HG02759 (cell line): Measurements from ENCODE around the gene EML6.
"Not testable (repeated sequence)": the region's sequence is repeated elsewhere in the genome, so short reads cannot be mapped to it uniquely, and the experiment has no call there.

Experiments
- ATAC-seq: cut with Tn5 transposase; IDR thresholded peaks from one replicate; pipeline ENCODE4 v1.9.1; 2021; ENCODE audit warnings: mild to moderate bottlenecking, moderate library complexity; ENCODE audit not compliant: unreplicated experiment

The EML6 gene

GRCh38 chr2:54871457-54872107, 148.1 kb downstream of the EML6 start:
- ATAC-seq: no peak

DNA sequence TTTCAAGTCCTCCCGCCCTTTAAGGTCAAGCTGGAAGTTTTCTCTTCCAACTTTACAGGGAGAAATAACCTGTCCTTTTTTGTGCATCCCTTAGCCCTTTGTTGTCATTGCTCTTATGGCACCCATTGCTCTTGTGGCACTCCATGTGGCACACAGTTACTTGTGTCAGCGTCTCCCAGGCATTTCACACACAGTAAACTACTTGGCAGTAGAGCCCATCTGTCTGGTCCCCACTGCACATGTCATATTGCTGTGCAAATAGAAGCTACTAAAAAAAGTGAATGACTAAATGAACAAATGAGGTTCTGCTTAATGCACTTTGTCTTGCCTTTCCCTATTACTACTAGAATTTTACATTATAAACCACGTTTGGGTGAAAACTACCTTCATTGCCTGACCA, 149.3 kb downstream of the EML6 start:
- ATAC-seq: no peak

DNA sequence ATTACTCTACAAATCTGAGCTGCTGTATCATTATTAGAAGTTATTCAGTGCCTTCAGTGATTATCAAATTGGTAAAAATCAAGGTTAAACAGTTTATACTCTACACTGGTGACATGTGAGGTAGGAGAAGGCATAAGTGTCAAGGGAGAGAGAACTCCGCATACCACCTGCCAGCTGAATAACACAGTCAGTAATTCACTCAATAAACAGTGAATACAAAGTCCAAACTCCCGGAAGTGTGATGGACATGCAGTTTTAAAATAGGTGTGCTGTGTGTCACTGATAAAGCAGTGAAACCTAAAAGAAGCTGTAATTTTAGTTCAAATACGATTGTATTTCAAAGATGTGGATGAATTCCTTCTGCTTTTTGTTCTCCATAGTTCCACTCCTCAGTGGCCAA, 149.8 kb downstream of the EML6 start:
- ATAC-seq: not testable (repeated sequence)

DNA sequence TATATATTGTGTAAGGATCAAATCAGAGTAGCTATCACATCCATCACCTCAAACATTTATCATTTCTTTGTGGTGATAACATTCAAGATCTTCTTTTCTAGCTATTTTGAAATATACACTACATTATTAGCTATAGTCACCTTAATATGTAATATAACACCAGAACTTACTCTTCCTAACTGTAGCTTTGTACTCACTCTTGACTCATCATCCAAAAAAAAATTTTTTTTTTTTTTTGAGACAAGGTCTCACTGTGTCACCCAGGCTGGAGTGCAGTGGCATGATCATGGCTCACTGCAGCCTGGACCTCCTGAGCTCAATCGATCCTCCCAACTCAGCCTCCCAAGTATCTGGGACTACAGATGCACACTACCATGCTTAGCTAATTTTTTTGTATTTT, 153.3 kb downstream of the EML6 start:
- no peak for ATAC-seq

DNA sequence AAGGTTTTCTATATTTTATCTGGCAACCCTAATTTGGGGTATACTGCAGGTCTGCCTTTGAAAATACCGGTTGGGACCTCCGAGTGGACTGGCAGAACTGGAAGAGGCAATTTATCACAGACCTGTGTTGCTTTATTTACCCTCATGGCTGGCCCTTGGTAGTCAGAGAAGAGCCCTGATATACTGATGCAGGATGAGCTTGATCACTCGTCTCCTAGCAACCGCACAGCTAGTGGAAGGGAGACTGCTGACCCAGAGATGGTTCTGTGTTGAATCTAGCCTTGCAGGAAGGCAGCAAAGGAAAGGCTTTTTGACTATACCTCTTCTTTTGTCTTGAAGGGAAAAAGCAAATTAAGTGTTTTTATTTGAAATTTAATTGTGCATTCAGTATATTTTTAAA, 154.7 kb downstream of the EML6 start:
- ATAC-seq: no peak

DNA sequence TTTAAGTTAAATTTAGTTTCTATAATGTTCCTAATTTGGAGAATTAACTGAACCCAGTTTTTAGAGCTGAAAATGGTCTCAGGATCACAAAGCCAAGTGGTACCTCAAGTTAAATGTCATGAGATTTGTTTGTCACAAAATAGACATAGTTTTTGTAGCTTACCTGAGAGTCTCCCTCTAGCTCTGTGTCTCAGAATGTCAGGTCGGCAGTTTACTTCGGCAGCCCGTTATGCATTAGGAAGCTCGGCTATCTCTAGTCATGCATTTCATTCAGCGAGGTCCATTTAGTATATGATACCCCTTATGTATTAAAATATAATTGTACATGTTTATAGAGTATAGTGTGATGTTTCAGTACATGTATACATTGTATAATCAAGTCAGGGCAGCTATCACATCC, 155.6 kb downstream of the EML6 start:
- no peak for ATAC-seq

DNA sequence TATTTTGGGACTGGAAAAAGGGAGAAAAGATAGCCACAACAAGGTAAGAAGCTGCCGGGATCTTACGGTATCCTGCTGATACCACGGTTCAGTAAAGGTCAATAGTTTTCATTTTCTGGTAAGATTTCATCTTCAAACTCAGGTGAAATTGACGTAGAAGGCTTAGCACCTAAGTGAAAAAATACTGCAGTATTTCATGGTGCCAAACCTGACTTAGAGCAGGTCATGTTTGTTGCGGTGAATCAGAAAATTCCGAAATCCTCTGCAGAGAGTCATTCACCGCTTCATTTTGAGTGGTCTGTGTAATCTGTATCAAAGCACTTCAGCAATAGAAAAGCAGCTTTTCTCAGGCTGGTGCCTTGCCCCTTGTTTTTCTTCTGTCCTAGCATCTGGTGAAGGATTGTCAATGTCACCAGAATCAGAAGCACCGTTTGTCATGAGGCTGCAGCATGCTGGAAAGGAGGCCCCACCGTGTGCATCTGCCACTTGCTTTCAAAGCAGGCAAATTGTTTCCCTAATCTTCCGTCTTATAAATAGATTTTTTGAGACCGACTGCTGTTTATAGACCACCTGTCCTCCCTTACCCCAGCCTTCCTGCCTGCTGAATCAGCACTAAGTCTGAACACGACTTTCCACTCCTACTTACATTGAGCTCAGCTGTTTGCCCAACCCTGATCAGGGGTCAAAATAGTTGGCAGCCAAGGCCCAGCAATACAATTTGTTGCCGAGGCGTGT, 156.3 kb downstream of the EML6 start:
- no peak for ATAC-seq

DNA sequence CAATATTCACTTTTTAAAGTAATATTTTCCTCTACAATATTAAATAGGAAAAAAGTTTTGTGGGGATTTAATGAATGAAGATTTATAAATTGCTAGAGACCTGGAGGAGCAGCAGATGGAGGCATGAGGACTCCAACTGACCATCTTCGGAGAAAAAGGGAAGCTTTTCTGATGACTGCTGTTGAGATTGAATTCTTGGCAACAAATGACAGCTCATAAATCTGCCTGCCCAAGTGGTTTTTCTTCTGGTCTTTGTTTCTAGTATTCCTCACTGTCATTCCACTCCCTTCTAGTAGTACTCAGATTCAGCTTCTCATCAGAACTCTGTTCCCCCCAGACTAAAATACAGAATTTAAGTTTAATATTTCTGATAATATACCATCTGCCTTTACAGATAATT, 157.0 kb downstream of the EML6 start:
- ATAC-seq: no peak

DNA sequence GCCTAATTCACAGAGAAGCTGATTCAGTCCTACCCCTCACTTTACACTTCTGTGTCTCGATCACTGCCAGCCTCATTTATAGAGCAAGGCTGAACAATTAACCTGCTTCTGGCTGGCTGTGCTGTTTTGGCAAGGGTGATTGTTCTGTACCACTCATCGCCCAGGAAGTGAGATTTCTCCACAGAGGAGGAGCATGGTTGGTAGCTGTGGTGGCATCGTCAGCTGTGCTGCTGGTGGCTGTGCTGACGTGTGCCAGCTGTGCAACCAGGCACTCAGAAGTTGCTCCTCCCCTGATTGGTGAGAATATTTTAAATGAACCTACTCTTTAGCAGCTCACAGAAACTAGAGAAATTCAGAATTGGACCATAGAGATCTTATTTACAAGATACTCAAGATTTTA, 158.3 kb downstream of the EML6 start:
- no peak for ATAC-seq

GRCh38 chr2:54885891-54886290, 162.4 kb downstream of the EML6 start:
- no peak for ATAC-seq

DNA sequence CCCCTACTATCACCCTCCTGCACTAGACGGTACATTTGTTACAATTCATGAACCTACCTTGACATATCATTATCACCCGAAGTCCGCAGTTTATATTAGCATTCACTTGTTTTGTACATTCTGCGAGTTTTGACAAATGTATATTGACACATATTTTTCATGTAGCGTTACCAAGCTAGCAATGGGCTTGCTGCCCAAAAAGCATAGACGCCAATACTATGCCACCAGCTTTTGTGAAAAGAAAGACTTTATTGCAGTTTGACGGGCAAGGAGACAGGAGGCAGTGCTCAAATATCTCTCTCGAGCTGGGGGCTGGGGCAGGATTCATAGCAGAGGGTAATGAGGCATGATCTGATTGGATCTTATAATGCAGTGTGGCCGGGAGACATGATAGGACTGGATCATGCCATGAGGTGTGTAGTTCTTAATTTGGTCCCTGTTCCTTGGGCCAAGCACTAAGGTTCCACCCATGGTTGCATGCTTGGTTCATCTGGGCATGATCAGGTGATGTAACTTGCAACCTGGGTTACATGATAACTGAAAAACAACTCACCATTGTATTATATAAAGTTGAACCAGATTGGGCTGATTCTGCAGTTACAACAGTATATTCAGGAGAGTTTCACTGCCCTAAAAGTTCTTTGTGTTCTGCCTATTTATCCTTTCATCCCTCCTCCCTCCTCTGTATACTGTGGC, 164.5 kb downstream of the EML6 start:
- no peak for ATAC-seq

DNA sequence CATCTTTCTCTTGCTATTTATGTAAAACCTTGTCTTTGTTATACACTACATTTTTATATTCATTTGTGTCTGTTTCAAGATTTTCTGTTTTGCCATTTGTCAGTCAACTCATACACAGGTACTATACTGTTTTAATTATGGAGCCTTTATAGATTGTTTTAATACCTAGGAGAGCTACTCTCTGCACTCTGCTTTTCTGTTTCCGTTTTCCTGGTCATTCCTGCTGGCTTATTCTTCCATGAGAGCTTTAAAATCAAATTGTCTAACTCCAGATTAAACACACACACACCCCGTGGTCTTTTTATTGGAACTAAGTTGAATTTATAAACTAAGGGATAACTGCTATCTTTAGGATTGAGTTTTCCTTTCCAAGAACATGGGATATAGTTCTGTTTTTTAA, 165.6 kb downstream of the EML6 start:
- ATAC-seq: no peak

DNA sequence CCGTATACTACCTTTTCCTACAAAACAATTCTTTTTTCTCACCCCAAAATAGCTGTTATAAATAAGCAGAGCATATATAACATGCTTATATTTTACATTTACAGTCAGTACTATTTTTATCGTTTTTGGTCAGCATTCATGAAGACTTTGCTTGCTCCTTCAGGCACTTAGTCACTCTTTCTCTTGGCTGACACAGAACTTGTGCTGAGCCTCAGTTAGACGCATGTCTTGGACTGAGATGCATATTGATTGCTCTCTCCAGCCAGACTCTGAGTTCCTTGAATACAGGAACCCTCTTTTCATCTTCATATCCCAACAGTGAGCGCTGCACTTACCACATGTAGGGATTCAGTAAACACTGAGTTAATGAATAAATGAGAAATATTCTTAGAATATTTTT, 168.4 kb downstream of the EML6 start:
- no peak for ATAC-seq

GRCh38 chr2:54894467-54894866, 171.0 kb downstream of the EML6 start:
- ATAC-seq: no peak

- ATAC-seq: no peak
Measured at GRCh38 chr2:54895730-54896129, 172.3 kb downstream of the EML6 start.

GRCh38 chr2:54897420-54898310, 174.2 kb downstream of the EML6 start:
- ATAC-seq: no peak

DNA sequence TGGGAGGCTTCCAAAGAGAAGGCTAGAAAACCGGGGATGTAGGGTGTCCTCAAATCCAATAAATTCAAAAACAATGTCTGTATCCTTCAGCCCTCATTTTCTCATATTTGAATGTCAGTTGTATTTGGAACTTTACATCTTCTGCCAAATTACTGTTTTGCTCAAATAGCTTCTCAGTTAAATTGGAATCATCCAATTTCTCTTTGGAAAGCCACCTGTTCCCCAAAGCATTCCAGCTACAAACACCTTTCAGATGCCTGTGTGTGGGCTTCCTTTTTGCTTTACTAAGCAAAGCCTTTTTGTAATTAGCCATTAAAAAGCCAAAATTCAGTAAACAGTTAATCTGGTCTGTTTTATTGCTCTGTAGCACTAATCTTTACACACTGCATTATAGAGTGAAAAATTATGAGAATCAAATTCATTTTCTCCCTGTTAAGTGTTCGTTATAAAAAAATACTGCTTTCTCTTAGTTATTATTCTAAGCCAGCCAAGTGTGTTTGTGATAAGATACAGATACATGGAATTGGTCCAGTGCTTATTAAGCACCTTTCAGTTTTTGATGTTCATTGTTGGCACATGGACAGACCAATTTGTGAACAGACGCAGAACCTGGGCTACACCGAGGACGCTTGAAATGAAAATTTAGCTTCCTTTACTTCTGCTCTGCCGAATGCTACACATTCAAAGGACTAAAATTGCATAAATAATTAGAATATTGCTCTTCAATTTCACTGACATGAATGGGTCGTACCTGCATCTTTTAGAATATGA, 175.2 kb downstream of the EML6 start:
- ATAC-seq: no peak

- ATAC-seq: no peak
Measured at GRCh38 chr2:54899576-54900200, 176.2 kb downstream of the EML6 start.

DNA sequence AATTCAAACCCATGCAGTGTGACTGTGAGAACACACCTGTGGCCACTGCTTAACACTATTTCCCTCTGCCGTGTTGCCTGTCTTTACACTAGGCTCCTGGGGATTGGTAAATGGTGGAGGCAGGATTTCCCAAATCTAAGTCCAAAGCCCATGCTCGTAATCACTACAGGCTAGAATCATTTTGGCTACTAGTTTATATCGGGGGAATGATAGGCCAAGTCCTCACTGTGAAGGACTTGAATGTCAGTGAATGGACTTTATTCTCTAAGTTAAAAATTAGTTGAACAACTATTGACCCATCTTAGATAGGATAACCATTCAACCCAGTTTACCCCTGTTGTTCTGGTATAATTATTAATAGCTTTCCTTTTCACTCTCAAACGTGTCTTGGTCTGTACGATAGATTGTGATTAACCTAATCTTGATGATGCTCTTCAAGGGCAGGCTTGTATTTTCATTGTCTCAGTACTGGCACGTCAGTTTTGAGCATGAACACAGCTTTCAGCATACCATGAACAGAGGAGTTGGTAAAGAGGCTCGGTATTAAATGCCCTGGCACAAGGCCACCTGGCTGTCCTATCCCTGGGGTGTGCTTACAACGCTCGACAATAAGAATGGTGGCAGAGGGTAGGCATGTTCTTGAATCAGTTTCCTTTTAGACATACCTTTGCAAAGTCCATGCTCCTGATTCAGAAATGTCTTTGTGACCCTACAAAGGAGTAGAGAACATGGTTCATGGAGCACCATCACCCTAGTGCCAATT, 177.9 kb downstream of the EML6 start:
- ATAC-seq: no peak
